Stromal cell of bone marrow (primary cell): ENCODE measurements around the gene TKFC.
A peak's percentile ranks its signal among the peaks of the same experiment; 100 is the strongest.
"Not testable (repeated sequence)": the region's sequence is repeated elsewhere in the genome, so short reads cannot be mapped to it uniquely, and the experiment has no call there.

Experiments used
- DNase-seq: peaks from one replicate; pipeline ENCODE4 v3.0.0-alpha.2; 2012; ENCODE audit warnings: low read depth

Gene TKFC

GRCh38 chr11:61368646-61369045 lies 35.6 kb downstream of the TKFC start:
- no peak for DNase-seq

DNA sequence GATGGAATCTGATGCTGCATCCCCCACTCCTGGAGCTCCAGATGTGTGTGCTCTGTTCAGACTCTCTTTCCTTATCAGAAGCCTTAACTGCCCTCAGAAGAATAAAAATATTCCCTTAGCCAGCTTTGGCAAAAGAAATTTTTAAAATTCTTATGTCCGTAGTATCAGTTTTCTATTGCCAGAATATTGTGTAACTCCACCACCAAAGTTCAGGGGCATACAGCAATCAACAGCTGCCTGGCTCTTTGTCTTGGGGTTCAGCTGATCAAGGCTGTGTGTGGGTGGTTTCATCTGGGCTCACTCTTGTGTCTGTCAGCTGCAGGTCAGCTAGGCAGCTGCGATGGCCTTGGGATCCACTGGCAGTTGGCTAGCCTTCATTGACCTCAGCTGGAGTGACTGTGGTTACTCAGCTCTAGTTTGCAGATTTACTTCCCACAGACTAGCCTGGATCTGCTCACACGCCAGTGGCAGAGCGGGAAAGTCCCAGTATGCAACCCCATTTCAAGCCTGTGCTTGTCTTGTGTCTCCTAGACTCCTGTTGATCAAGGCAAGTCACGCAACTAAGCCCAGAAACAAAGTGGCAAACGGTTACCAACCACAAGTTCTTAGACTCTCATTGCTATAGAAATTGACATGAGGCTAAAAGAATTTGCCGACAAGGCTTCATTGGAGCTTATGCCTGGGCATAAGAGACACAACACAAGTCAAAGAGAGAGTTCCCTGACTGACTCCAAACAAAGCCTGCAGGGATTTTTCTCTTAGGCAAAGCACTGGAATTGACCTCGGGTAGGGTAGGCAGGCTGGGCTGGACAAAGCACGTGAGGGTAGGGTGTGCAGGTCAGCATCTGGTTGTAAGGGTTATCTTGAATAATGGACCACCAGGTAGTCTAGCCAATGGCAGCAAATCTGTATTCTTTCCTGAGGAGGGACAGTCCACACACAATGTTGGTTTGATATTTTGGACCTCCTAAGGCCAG lies 36.6 kb downstream of the TKFC start:
- DNase-seq: peak; percentile 94

DNA sequence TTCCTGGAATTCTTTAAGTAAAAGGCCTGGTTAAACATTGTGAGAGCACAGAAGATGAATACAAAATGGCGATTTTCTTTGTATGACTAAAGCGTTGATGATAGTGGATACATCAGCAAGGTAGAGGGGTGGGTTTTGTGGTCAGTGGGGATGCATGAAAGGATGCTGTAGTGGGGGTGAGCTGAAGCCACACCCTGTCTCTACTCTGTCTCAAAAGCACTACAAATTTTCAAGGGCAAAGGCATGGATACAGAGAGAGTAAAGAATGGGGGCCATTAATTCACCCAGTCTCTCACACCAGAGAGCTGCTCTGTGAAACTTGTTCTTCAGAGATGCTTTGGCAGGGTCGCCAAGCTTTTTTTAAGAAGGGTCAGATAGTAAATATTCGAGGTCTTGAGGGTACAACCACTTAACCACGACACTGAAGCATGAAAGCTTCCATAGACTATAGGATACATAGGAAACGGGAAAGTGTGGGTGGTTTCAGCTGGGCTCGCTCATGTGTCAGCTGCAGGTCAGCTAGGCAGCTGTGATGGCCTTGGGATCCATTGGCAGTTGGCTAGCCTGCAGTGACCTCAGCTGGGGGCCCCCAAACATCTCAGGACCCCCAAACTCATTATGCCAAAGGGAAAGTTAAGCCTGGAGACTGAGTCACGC lies 37.4 kb downstream of the TKFC start:
- DNase-seq: no peak

GRCh38 chr11:61372659-61373420 lies 39.8 kb downstream of the TKFC start:
- DNase-seq: no peak

DNA sequence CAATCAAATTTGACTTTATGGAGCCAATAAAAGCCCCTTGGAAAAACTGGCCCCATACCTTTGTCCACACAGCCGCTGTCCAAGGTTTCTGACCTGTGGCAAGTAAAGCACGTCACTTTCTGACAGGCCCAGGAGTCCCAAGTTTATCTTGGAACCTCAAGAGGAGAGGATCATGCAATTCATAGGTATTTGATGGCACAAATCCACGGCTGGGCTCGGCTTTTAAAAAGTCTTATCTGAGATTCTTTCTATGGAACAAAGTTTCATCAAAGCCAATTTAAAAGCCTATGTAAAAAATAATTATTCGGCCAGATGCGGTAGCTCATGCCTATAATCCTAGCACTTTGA lies 42.7 kb downstream of the TKFC start:
- no peak for DNase-seq

DNA sequence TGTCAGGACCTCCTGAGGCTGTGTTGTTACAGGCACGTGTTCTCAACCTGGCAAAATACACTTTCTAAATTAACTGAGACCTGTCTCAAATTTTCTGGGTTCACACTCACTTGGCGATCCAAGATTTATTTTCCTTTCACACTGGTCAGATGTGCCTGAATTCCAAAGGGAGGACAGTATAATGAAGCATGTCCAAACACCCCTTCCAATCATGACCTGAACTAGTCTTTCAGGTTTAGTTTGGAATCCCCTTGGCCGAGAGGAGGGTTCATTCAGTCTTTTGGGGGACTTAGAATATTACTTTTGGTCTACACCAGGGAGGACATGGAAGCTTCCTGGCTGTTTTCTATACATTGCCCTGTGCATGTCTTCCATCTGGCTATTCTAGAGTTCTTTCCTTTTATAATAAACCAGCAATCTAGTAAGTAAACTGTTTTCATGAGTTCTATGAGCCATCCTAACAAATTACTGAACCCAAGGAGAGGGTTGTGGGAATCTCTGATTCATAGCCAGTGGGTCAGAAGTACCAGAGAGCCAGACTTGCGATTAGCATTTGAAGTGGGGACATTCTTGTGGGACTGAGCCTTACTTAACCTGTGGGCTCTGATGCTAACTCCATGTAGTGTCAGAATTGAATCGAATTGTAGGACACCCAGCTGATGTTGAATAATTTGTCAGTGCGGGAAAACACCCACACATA lies 44.6 kb downstream of the TKFC start:
- peak; percentile 53 for DNase-seq

DNA sequence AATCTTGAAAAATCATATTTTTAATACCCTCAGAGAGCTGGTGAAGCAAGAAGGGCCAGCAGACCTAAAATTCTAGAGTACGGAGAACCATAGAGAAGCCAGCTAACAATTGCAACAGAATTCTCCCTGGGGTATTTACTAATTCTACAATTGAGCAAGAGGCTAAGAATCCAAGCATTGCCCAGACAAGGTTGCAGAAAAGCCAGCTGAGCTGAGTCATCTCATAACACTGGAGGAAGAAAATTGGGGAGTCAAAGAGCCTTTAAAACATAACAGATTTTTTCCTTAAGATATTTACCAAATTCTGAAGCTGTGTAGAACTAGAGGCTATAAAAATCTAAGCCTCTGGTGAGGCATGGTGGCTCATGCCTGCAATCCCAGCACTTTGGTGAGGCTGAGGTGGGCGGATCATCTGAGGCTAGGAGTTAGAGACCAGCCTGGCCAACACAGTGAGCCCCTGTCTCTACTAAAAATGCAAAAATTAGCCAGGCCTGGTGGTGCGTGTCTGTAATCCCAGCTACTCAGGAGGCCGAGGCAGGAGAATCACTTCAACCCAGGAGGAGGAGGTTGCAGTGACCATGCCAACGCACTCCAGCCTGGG lies 45.8 kb downstream of the TKFC start:
- DNase-seq: peak; percentile 99

DNA sequence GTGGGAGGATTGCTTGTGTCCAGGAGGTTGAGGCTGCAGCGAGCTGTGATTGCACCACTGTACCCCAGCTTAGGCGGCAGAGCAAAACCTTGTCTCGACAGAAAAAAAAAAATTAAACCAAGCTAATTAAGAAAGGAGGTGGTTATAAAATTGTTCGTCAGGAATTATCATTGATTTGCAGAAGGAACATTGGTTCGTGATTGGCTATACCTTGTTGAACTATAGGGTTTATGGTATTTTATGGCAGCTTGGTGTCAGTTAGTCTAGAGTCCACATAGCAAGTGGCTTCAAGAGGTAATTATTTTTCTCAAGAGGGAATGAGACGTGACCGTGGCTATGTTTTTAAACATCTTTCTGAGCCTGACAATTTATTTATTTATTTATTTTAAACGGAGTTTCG lies 47.9 kb downstream of the TKFC start:
- DNase-seq: no peak

- not testable (repeated sequence) for DNase-seq
Observed at GRCh38 chr11:61383859-61384258, 50.8 kb downstream of the TKFC start.

DNA sequence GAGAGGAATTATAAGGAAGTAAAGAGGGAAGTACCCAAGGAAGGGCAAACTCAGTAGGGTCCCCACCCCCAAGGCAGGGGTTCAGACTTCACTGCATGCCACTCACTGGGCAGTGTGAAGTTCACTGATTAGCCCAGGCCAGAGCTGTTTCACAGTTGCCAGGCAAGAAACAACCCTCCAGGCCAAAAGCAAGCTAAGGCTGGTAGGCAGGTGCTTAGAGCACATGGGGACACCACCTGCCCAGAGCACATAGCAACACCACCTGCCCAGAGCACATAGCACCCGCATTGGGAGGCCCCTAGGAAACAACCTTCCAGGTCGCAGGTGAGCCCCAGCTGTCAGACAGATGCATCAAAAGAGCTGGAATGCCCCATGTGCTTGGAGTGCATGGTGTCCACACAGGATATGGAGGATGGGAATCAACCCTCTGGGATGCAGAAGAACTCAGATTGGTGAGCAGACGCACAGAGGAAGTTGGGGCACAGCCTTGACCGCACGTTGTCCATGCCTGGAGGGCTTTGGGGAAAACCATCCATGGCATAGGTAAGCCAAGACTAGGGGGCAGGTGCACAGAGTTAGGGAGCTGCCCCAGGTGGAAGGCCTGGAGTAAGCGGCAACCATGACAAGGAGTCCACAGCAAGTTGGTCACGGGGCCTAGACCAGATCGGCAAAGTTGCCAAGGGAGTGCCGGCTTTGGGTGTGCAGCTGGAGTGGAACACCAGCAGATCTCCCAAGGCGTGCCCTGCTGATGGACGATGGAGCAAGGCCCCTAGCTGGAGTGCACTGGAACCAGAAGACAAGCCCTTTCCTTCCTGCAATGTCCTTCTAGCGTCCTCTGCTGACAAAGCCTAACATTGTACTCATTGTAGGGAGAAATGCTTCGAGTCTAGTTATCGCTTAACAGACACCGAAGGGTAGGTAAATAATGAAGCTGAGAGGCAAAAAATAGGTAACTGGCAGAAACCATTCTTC lies 51.5 kb downstream of the TKFC start:
- DNase-seq: no peak

- no peak for DNase-seq
Observed at GRCh38 chr11:61390161-61390560, 57.1 kb downstream of the TKFC start.

- no peak for DNase-seq
Observed at GRCh38 chr11:61392981-61393595, 60.1 kb downstream of the TKFC start.
